Measurements from ENCODE around the gene DKC1. TPM values are rescaled to one million over a fixed set of nuclear protein-coding genes. Genes with fewer than 3 reads are reported as not detected.

The DKC1 gene
- total and polyA plus RNA-seq, 9 donors, result 17.0 to 60.6 (median 34.4) TPM

- Histone ChIP-seq H3K4me3 (no peak overlapping the region), H3K4me1 (ENCODE audit: insufficient read depth) (no peaks in the 10 kb centered on the region), H3K27me3 (no peaks in the 10 kb centered on the region), H3K27ac (no peak overlapping the region), H3K36me3 (no peaks in the 10 kb centered on the region), H3K9me3 (no peaks in the 10 kb centered on the region)
- TF ChIP-seq, protein P1, sequence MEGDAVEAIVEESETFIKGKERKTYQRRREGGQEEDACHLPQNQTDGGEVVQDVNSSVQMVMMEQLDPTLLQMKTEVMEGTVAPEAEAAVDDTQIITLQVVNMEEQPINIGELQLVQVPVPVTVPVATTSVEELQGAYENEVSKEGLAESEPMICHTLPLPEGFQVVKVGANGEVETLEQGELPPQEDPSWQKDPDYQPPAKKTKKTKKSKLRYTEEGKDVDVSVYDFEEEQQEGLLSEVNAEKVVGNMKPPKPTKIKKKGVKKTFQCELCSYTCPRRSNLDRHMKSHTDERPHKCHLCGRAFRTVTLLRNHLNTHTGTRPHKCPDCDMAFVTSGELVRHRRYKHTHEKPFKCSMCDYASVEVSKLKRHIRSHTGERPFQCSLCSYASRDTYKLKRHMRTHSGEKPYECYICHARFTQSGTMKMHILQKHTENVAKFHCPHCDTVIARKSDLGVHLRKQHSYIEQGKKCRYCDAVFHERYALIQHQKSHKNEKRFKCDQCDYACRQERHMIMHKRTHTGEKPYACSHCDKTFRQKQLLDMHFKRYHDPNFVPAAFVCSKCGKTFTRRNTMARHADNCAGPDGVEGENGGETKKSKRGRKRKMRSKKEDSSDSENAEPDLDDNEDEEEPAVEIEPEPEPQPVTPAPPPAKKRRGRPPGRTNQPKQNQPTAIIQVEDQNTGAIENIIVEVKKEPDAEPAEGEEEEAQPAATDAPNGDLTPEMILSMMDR (IDR thresholded peaks at IDR 0.05), result no peak
- no peak for TF ChIP-seq EP300 (IDR thresholded peaks at IDR 0.05)
- no peak for TF ChIP-seq POLR2A (IDR thresholded peaks at IDR 0.05)
- WGBS, 3 donors, result 75 to 84% (median 84%) methylated on average over 13 of the region's 13 CpGs
- intact Hi-C loops (cut with DNase I), result no loop called here
- DNase-seq, result no peak
These were observed 21.7 kb downstream of the DKC1 start for GRCh38 chrX:154784149-154784995.

DNA sequence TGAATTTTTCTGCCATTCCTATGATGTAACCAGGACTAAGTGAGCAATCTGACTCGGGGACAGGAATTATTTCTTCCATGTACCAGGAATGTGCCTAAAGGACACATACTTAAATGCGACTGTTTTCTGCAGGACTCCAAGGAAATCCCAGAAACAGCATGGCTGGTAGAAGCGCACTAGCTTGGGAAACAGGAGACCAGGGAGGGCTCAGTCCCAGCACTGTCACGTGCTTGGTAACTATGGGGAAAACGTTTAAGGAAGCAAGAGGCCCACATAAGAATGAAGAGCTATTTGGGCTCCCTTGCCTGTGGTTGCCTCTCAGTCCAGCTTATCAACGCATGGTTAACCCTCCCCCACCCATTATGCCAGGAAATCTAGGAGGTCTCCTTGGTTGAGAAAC is 23.1 kb downstream of the DKC1 start:
- intact Hi-C loops (cut with DNase I), result no loop called here
- H3K9me3 ChIP-seq, result no peaks in the 10 kb centered on the region
- 64 to 72% (median 70%) methylated on average over 6 of the region's 6 CpGs for WGBS, 3 donors
- no peak overlapping the region for H3K27ac ChIP-seq
- no peaks in the 10 kb centered on the region for H3K36me3 ChIP-seq
- no peaks in the 10 kb centered on the region for H3K27me3 ChIP-seq
- no peak overlapping the region for H3K4me3 ChIP-seq
- DNase-seq, result no peak
- no peaks in the 10 kb centered on the region for H3K4me1 ChIP-seq (ENCODE audit: insufficient read depth)
- TF ChIP-seq EP300 (IDR thresholded peaks at IDR 0.05) (no peak), POLR2A (IDR thresholded peaks at IDR 0.05) (no peak)
- TF ChIP-seq, protein P1 (IDR thresholded peaks at IDR 0.05), result no peak

DNA sequence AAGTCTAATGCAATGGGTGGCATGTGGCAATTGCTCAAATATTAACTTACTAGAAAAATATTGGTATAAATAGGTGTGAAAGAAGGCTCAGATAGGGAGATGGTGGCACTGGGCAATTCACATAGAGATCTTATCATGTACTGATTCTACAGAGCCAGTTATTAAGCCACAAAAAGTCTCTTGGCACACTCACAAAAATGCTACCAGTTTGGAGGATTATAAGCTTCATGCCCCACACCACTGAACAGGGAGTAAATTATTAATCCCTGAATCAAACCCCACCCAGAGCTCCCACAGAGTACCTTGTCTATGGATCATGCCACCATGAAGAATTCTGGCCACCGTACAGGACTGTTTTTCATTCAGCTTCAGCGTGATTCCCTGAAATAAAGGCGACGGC is 28.8 kb downstream of the DKC1 start:
- TF ChIP-seq, protein P1 (IDR thresholded peaks at IDR 0.05), result no peak
- no peak for TF ChIP-seq EP300 (IDR thresholded peaks at IDR 0.05)
- TF ChIP-seq POLR2A (IDR thresholded peaks at IDR 0.05), result no peak
- Histone ChIP-seq H3K27ac (no peak overlapping the region), H3K27me3 (no peaks in the 10 kb centered on the region), H3K36me3 (no peaks in the 10 kb centered on the region), H3K4me3 (no peak overlapping the region), H3K9me3 (no peaks in the 10 kb centered on the region), H3K4me1 (ENCODE audit: insufficient read depth) (no peaks in the 10 kb centered on the region)
- intact Hi-C loops (cut with DNase I), result no loop called here
- no peak for DNase-seq
- WGBS, 3 donors, result 69 to 92% (median 78%) methylated on average over 4 of the region's 4 CpGs

DNA sequence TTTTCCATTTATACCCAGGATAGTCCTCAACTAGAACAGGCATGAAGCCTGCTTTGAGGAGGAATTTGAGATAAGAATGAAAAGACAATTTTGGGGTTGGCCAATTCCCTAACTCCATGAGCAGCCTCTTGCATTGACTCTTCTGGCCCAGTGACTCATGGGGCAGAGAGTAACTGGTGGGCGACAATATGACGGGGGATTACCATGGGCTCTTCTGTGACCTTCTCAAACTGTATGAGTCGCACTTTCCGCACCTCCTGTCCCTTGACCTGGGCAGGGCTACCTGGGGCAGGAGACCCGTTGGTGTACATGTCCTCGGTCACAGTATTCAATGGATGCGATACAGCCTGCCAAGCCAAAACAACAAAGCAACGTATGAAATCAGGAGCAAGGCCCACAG is 29.3 kb downstream of the DKC1 start:
- no peaks in the 10 kb centered on the region for H3K4me1 ChIP-seq (ENCODE audit: insufficient read depth)
- H3K27me3 ChIP-seq, result no peaks in the 10 kb centered on the region
- H3K9me3 ChIP-seq, result no peaks in the 10 kb centered on the region
- no peaks in the 10 kb centered on the region for H3K36me3 ChIP-seq
- no peak overlapping the region for H3K4me3 ChIP-seq
- WGBS, 3 donors, result 82 to 84% (median 84%) methylated on average over 8 of the region's 8 CpGs
- no peak for TF ChIP-seq POLR2A (IDR thresholded peaks at IDR 0.05)
- TF ChIP-seq, protein P1 (IDR thresholded peaks at IDR 0.05), result no peak
- TF ChIP-seq EP300 (IDR thresholded peaks at IDR 0.05), result no peak
- no peak for DNase-seq
- no peak overlapping the region for H3K27ac ChIP-seq
- intact Hi-C loops (cut with DNase I), result no loop called here
